ENCODE results near the gene OBSL1. TPM values are rescaled to one million over a fixed set of nuclear protein-coding genes. Genes with fewer than 3 reads are reported as not detected.
A peak's percentile ranks its signal among the peaks of the same experiment; 100 is the strongest.

Gene OBSL1
- total and polyA plus RNA-seq, 3 donors from 2014 or later: 312 to 507 (median 462) TPM

DNA sequence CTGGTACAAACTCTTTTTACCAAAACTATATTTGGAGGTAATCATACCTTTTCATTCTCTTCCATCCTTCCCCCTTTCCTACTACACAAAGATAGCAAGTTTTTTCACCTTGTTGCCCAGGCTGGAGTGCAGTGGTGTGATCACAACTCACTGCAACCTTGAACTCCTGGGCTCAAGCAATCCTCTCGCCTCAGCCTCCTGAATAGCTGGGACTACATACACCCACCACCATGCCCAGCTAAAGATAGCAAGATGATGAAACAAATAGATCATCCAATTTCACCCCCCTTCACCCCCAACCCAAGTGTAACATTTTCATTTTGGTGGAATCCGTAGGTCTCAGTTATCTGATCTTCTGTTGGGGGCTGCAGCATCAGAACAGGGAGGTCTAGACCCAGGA is 21.8 kb upstream of the OBSL1 start:
- intact Hi-C loops (cut with DNase I; ENCODE audit: low total_unique reads): no loop called here
- DNase-seq: no peak
- Histone ChIP-seq H3K4me1 (peaks cover 22% of the 10 kb centered on the region), H3K27ac (peak overlapping the region; percentile 52 to 53), H3K4me3 (no peak overlapping the region), H3K27me3 (no peaks in the 10 kb centered on the region), H3K9me3 (no peaks in the 10 kb centered on the region), H3K36me3 (ENCODE audit: low read depth, missing control alignments) (no peaks in the 10 kb centered on the region)
- TF ChIP-seq, protein P1, sequence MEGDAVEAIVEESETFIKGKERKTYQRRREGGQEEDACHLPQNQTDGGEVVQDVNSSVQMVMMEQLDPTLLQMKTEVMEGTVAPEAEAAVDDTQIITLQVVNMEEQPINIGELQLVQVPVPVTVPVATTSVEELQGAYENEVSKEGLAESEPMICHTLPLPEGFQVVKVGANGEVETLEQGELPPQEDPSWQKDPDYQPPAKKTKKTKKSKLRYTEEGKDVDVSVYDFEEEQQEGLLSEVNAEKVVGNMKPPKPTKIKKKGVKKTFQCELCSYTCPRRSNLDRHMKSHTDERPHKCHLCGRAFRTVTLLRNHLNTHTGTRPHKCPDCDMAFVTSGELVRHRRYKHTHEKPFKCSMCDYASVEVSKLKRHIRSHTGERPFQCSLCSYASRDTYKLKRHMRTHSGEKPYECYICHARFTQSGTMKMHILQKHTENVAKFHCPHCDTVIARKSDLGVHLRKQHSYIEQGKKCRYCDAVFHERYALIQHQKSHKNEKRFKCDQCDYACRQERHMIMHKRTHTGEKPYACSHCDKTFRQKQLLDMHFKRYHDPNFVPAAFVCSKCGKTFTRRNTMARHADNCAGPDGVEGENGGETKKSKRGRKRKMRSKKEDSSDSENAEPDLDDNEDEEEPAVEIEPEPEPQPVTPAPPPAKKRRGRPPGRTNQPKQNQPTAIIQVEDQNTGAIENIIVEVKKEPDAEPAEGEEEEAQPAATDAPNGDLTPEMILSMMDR (IDR thresholded peaks at IDR 0.05): no peak
- TF ChIP-seq POLR2A (IDR thresholded peaks at IDR 0.05): no peak
- WGBS, 2 donors: 52 to 82% methylated on average over 2 of the region's 2 CpGs

DNA sequence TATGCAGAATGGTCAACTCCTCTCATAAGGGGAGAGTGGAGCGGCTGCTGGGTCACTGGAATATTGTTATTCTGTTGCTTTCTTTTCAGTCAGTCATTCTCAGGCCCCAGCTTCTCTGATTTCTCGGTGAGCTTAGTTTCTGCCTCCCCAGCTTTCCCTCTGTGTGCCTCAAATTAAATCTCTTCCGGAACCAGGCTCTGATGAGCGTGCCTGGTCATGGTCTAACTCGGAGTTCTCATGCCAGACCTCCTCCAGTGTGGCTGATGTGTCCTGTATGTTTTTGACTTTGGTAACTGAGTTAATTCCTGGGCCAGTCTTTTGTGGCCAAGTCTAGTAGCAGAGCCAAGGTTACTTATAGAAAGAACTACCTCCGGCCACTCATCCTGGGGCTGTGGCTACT is 21.4 kb upstream of the OBSL1 start:
- 49 to 50% methylated on average over 6 of the region's 6 CpGs for WGBS, 2 donors

DNA sequence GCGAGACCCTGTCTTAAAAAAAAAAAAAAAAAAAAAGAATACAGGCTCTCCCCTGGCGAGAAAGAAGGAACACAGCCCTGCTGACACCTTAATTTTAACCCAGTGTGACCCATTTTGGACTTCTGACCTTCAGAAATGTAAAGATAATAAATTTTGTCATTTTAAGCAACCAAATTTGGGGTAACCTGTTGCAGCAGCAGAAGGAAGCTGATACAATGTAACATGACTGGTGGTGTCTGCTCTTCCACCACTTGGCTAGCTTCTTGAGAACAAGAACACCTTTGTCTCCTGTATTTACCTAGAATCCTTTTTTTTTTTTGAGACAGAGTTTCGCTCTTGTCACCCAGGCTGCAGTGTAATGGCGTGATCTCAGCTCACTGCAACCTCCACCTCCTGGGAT is 19.8 kb upstream of the OBSL1 start:
- intact Hi-C loops (cut with DNase I; ENCODE audit: low total_unique reads): no loop called here
- peaks cover 15% of the 10 kb centered on the region for H3K4me1 ChIP-seq
- no peaks in the 10 kb centered on the region for H3K9me3 ChIP-seq
- WGBS, 2 donors: 54 to 55% methylated on average over 4 of the region's 4 CpGs
- H3K27ac ChIP-seq: peak overlapping the region in 1 of 2 donors; percentile 52
- no peak overlapping the region for H3K4me3 ChIP-seq
- no peaks in the 10 kb centered on the region for H3K36me3 ChIP-seq (ENCODE audit: low read depth, missing control alignments)
- no peak for DNase-seq
- H3K27me3 ChIP-seq: no peaks in the 10 kb centered on the region
- TF ChIP-seq POLR2A (IDR thresholded peaks at IDR 0.05): no peak
- TF ChIP-seq, protein P1 (IDR thresholded peaks at IDR 0.05): no peak

More for the DNA sequence above, 21.4 kb upstream of the OBSL1 start:
- Histone ChIP-seq H3K27ac (peak overlapping the region; percentile 52 to 53), H3K9me3 (no peaks in the 10 kb centered on the region), H3K4me1 (peaks cover 21% of the 10 kb centered on the region), H3K27me3 (no peaks in the 10 kb centered on the region), H3K36me3 (ENCODE audit: low read depth, missing control alignments) (no peaks in the 10 kb centered on the region), H3K4me3 (no peak overlapping the region)
- intact Hi-C loops (cut with DNase I; ENCODE audit: low total_unique reads): no loop called here
- TF ChIP-seq POLR2A (IDR thresholded peaks at IDR 0.05): no peak
- TF ChIP-seq, protein P1 (IDR thresholded peaks at IDR 0.05): no peak
- peak; percentile 50 for DNase-seq

DNA sequence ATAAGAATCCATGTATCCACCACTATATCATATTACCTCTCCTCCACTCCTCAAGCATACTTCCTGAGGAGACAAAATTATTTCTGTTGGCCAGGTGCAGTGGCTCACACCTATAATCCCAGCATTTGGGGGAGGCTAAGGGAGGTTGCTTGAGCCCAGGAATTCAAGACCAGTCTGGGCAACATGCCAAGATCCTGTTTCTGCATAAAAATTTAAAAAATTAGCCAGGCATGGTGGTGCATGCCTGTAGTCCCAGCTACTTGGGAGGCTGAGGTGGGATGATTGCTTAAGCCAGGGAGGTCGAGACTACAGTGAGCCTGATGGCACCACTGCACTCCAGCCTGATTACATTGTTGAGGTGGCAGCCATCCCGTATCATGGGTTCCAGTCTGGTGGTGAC is 10.0 kb upstream of the OBSL1 start:
- H3K27ac ChIP-seq: no peak overlapping the region
- intact Hi-C loops (cut with DNase I; ENCODE audit: low total_unique reads): no loop called here
- 72 to 81% methylated on average over 2 of the region's 2 CpGs for WGBS, 2 donors
- H3K4me3 ChIP-seq: no peak overlapping the region
- TF ChIP-seq, protein P1 (IDR thresholded peaks at IDR 0.05): no peak
- TF ChIP-seq POLR2A (IDR thresholded peaks at IDR 0.05): no peak
- no peaks in the 10 kb centered on the region for H3K27me3 ChIP-seq
- H3K9me3 ChIP-seq: no peaks in the 10 kb centered on the region
- DNase-seq: no peak
- H3K4me1 ChIP-seq: peaks cover 3% of the 10 kb centered on the region
- H3K36me3 ChIP-seq (ENCODE audit: low read depth, missing control alignments): no peaks in the 10 kb centered on the region

DNA sequence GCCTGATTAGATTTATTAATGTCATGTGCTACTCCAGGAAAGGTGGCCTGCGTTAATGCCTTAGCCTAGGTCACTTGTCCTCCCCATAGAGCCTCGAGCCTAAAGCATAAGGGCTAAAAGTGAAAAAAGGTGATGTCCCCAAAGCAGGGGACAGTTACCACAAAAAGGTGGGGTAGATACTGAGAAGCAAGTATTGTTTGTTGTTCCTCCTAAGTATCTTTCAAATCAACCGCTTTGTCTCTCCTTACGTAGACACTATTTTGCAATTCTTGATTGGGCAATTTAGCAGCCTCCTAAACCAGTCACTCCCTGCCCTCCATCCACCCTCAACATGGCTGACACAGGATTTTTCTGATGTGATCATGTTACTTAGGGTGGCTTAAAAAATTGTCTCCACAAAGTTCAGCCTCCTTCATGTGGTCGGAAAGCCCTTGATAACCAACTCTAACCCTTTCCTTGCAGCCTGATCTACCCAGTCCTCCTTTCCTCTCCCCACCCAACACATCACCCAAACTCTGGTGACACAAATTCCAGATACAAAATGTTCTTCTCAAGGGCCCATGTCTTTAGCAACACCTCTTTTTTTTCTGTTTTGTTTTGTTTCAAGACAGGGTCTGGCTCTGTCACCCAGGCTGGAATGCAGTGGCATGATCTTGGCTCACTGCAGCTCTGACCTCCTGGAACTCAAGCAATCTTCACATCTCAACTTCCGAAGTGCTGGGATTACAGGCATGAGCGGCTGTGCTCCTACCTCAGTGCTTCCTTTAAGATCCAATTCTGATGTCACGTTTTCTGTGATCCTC is 7.7 kb upstream of the OBSL1 start:
- Histone ChIP-seq H3K27me3 (no peaks in the 10 kb centered on the region), H3K9me3 (no peaks in the 10 kb centered on the region), H3K36me3 (ENCODE audit: low read depth, missing control alignments) (no peaks in the 10 kb centered on the region), H3K4me3 (no peak overlapping the region), H3K27ac (no peak overlapping the region), H3K4me1 (peaks cover 9% of the 10 kb centered on the region)
- intact Hi-C loops (cut with DNase I; ENCODE audit: low total_unique reads): no loop called here
- TF ChIP-seq, protein P1 (IDR thresholded peaks at IDR 0.05): no peak
- no peak for TF ChIP-seq POLR2A (IDR thresholded peaks at IDR 0.05)
- 80 to 81% methylated on average over 8 of the region's 8 CpGs for WGBS, 2 donors
- no peak for DNase-seq

All from testis (tissue), 3 donors.